ENCODE measurements around the gene EFCAB12. TPM values are rescaled to one million over a fixed set of nuclear protein-coding genes. Genes with fewer than 3 reads are reported as not detected.
"Not testable (repeated sequence)": the region's sequence is repeated elsewhere in the genome, so short reads cannot be mapped to it uniquely, and the experiment has no call there.

EFCAB12 gene
- total RNA-seq, 1 donor from 2014 or later = 6.6 TPM

GRCh38 chr3:129398803-129399144, 29.7 kb downstream of the EFCAB12 start:
- DNase-seq (ENCODE audit: low spot score, unreplicated experiment) = no peak
- TF ChIP-seq, protein P1, sequence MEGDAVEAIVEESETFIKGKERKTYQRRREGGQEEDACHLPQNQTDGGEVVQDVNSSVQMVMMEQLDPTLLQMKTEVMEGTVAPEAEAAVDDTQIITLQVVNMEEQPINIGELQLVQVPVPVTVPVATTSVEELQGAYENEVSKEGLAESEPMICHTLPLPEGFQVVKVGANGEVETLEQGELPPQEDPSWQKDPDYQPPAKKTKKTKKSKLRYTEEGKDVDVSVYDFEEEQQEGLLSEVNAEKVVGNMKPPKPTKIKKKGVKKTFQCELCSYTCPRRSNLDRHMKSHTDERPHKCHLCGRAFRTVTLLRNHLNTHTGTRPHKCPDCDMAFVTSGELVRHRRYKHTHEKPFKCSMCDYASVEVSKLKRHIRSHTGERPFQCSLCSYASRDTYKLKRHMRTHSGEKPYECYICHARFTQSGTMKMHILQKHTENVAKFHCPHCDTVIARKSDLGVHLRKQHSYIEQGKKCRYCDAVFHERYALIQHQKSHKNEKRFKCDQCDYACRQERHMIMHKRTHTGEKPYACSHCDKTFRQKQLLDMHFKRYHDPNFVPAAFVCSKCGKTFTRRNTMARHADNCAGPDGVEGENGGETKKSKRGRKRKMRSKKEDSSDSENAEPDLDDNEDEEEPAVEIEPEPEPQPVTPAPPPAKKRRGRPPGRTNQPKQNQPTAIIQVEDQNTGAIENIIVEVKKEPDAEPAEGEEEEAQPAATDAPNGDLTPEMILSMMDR (IDR thresholded peaks at IDR 0.05; ENCODE audit: unreplicated experiment) = no peak
- H3K36me3 Mint-ChIP-seq (ENCODE audit: insufficient read depth) = no peaks in the 10 kb centered on the region
- peaks cover 14% of the 10 kb centered on the region for H3K4me1 Mint-ChIP-seq (ENCODE audit: low read depth)
- H3K9me3 Mint-ChIP-seq (ENCODE audit: low read depth) = no peaks in the 10 kb centered on the region
- peak overlapping the region; percentile 99 for H3K27ac Mint-ChIP-seq
- peak overlapping the region; percentile 98 for H3K4me3 Mint-ChIP-seq (ENCODE audit: low read depth)
- no peaks in the 10 kb centered on the region for H3K27me3 Mint-ChIP-seq

DNA sequence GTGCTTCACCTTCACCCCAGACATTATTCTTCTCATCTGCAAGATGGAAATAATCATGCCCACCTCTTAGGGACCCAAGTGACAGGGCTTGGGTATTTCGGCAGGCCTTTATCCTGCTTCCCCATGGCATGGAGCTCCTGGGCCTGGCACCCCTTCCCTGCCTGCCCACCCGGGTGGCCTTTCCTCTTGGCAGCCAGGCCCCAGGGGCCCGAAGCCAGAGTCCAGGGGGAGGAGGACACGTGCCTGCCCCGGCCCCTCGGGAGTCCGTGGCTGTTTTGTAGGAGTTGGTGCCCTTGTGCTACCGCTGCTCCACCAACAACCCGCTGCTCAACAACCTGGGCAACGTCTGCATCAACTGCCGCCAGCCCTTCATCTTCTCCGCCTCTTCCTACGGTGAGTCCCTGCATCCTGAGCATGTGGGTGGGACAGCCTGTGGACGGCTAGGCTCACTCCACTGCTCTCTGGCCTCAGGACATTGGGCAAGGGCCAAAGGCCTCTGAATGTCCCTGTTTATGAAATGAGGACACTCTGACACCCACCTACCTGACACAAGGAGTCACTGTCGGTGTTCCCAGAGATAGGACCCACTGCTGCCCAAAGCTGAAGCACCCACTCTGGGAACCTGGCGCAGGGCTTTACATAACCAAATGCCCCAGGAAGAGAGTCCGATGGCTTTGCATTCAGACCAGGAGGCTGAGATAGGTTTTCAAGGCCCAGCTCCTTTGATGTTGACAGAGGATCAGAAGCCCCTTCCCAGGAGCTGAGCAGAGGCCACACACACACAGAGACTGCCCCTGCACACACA, 34.5 kb downstream of the EFCAB12 start:
- H3K36me3 Mint-ChIP-seq (ENCODE audit: insufficient read depth); H3K27me3 Mint-ChIP-seq; DNase-seq (ENCODE audit: low spot score, unreplicated experiment); H3K27ac Mint-ChIP-seq; H3K9me3 Mint-ChIP-seq (ENCODE audit: low read depth); H3K4me3 Mint-ChIP-seq (ENCODE audit: low read depth): not testable (repeated sequence)
- H3K4me1 Mint-ChIP-seq (ENCODE audit: low read depth) = peaks cover 14% of the 10 kb centered on the region

- no peak overlapping the region for H3K4me3 Mint-ChIP-seq (ENCODE audit: low read depth)
- H3K9me3 Mint-ChIP-seq (ENCODE audit: low read depth) = no peaks in the 10 kb centered on the region
- peaks cover 8% of the 10 kb centered on the region for H3K4me1 Mint-ChIP-seq (ENCODE audit: low read depth)
- no peak overlapping the region for H3K27ac Mint-ChIP-seq
- TF ChIP-seq, protein P1 (IDR thresholded peaks at IDR 0.05; ENCODE audit: unreplicated experiment) = no peak
- peaks cover 6% of the 10 kb centered on the region for H3K36me3 Mint-ChIP-seq (ENCODE audit: insufficient read depth)
- no peak for DNase-seq (ENCODE audit: low spot score, unreplicated experiment)
- H3K27me3 Mint-ChIP-seq = no peaks in the 10 kb centered on the region
Measured at GRCh38 chr3:129393271-129393670, 35.2 kb downstream of the EFCAB12 start.

DNA sequence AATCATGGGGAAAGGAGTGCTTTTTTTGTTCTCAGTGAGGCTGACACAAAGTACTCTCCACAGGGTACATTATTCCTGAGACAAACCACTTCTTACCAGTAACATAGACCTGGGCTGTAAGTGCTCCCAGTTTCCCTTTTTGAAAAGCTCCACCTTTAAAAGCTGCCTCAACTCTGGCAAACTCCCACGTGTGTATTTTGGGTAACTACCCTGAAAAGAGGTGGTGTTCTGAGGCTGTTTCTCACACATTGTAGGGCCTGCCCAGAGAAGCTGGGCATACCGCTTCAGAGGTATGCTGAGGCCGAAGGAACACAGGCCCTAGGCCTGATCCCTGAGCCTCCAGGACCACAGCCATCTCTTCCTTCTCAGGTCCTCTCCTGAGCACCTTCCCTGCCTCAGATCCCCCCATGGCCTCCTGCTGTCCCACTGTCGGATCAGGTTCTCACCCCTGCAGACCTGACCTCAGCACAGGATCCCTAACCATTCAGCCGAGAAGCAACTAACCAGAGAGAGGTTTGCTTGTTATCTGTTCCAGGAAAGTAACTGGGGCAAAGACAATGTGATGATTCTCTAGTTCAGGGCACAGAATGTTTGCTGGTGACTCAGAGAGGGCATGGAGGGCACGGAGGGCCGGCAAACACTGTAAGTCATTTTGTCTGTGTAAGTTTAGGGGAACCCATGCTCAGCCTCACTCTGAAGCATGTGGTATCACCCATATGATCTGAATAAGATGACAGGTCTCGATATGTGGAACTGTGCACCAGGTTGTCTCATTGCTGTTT, 36.1 kb downstream of the EFCAB12 start:
- H3K4me1 Mint-ChIP-seq (ENCODE audit: low read depth); H3K27ac Mint-ChIP-seq: not testable (repeated sequence)

GRCh38 chr3:129391583-129391982, 36.9 kb downstream of the EFCAB12 start:
- not testable (repeated sequence) for H3K9me3 Mint-ChIP-seq (ENCODE audit: low read depth); H3K27me3 Mint-ChIP-seq; DNase-seq (ENCODE audit: low spot score, unreplicated experiment); H3K4me3 Mint-ChIP-seq (ENCODE audit: low read depth); H3K4me1 Mint-ChIP-seq (ENCODE audit: low read depth); H3K27ac Mint-ChIP-seq
- H3K36me3 Mint-ChIP-seq (ENCODE audit: insufficient read depth) = peaks cover 20% of the 10 kb centered on the region

More for the DNA sequence above, 36.1 kb downstream of the EFCAB12 start:
- peaks cover 14% of the 10 kb centered on the region for H3K36me3 Mint-ChIP-seq (ENCODE audit: insufficient read depth)
- H3K9me3 Mint-ChIP-seq (ENCODE audit: low read depth); H3K27me3 Mint-ChIP-seq; DNase-seq (ENCODE audit: low spot score, unreplicated experiment); H3K4me3 Mint-ChIP-seq (ENCODE audit: low read depth): not testable (repeated sequence)

DNA sequence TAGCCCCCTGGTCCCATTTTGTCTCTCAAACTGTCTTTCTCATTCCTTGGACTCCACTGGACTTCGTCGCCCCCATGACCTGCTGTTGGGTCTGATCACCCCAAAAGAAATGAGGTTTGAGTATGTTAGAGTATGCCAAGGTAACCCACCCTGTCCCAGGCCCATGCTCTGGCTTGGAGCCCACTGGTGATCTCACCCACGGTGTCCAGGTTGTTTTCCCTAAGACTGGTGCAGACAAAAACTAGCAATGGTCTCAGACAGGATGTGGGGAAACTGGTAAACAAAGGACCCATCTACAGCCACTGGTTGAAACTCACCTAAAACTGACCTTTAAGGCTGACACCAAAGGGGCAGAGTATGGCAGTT, 38.9 kb downstream of the EFCAB12 start:
- Mint-ChIP-seq H3K4me3 (ENCODE audit: low read depth) (no peak overlapping the region), H3K9me3 (ENCODE audit: low read depth) (no peaks in the 10 kb centered on the region), H3K27ac (peak overlapping the region; percentile 27), H3K36me3 (ENCODE audit: insufficient read depth) (peaks cover 20% of the 10 kb centered on the region), H3K27me3 (no peaks in the 10 kb centered on the region), H3K4me1 (ENCODE audit: low read depth) (no peaks in the 10 kb centered on the region)
- no peak for DNase-seq (ENCODE audit: low spot score, unreplicated experiment)
- TF ChIP-seq, protein P1 (IDR thresholded peaks at IDR 0.05; ENCODE audit: unreplicated experiment) = no peak

DNA sequence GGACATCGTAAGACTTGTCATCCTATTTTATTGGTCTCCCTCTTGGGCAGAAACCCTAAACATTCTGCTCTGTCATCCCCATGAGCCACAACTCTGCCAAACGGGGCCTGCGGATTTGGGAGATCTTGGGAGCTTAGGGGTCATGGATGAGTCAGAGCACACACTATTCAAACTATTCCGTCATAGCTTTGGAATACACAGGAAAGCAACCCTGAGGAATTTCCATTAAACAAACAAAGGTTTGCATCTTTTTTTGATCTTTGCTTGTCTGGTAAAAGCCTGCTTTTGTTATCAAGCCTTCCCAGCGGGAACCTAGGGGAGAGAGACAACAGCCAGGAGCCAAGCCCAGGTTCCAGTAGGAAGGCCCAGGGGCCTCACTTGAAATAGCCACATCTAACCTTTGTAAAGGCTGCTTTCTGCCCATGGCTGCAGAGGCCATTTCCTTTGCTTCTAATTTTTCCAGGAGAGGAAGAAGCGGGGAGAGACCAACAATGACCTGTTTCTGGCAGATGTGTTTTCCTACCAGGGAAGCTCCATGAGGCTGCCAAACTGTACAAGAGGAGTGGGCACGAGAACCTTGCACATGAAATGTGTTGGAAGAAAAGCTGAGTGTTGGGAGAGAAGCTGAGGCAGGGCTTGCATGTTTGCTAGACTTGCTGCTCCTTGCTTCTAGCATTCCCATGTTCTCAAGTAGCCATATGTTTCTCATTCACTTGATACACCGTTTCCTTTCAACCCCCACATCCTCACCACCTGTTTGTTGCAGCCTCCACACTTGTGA, 39.5 kb downstream of the EFCAB12 start:
- peaks cover 20% of the 10 kb centered on the region for H3K36me3 Mint-ChIP-seq (ENCODE audit: insufficient read depth)
- H3K27ac Mint-ChIP-seq = peak overlapping the region; percentile 27

More for the DNA sequence above, 39.5 kb downstream of the EFCAB12 start:
- not testable (repeated sequence) for H3K4me3 Mint-ChIP-seq (ENCODE audit: low read depth); H3K27me3 Mint-ChIP-seq; H3K4me1 Mint-ChIP-seq (ENCODE audit: low read depth); H3K9me3 Mint-ChIP-seq (ENCODE audit: low read depth); DNase-seq (ENCODE audit: low spot score, unreplicated experiment)

Data from progenitor cell of endocrine pancreas (in vitro differentiated cells).